ENCODE data around the gene OR6K6.

Gene OR6K6

GRCh38 chr1:158720620-158721019 lies 33.9 kb upstream of the OR6K6 start, which contains the start of gene OR6K3:
Gene OR6K3 (minus strand): TSS chr1:158720720. CDS start chr1:158718115, 2,605 bp downstream.
- no peak within 1 kb of the TSS for H3K4me3 ChIP-seq (ENCODE audit: low read depth, low read length)
- DNase-seq (ENCODE audit: low read depth), result no peak
- no peak for TF ChIP-seq CTCF (conservative IDR thresholded peaks at IDR 0.05; ENCODE audit: low read depth, low read length)

DNA sequence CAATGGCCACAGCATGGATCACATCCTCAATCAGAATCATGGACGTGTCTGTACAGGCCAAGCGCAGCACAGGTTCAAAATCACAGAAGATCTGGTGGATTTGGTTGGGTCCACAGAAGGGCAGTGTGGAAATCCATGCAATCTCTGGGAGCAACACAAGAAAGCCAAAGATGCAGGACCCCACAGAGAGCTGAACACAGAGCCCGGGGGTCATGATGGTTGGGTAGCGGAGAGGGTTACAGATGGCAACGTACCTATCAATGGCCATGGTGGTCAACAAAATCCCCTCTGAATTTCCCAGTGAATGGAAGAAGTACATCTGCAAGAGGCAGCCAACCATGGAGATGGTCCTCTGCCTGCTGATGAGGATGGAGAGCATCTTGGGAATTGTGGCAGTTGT lies 30.1 kb upstream of the OR6K6 start:
- no peak for DNase-seq (ENCODE audit: low read depth)
- TF ChIP-seq CTCF (conservative IDR thresholded peaks at IDR 0.05; ENCODE audit: low read depth, low read length), result no peak

DNA sequence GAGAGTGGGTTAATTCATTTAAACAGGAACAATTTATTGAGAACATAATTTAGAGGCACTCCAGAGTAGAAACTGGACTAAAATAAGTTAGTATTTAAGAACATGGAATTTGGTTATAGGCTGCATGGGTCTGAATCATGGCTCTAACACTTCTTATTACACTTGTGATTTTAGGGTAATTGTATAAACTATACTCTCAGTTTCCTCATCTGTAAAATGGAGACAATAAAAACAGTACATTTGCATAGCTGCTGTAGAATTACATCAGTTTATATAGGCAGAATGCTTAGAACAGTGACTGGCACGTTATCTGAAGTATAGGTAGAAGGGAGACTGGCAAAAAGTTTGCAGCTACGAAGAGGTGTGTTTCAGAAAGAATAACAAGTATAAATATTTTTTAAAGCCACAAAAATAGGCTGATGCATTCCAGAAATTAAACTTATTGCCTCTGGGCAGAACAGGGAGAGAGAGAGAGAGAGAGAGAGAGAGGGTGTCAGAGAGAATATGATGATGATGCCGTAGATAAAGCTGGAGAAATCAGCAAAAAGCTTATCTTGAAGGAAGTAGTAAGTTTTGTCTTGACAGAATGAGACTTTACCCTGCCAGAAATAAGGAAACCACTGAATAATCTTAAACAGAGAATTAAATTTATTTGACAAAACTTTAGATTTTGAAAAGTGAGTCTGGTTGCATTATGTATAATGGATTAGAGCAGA lies 25.9 kb upstream of the OR6K6 start:
- TF ChIP-seq CTCF (conservative IDR thresholded peaks at IDR 0.05; ENCODE audit: low read depth, low read length), result no peak
- no peak overlapping the region for H3K4me3 ChIP-seq (ENCODE audit: low read depth, low read length)
- DNase-seq (ENCODE audit: low read depth), result no peak

More for the DNA sequence above, 30.1 kb upstream of the OR6K6 start:
- H3K4me3 ChIP-seq (ENCODE audit: low read depth, low read length), result no peak overlapping the region

GRCh38 chr1:158730453-158730852 lies 24.1 kb upstream of the OR6K6 start:
- no peak for DNase-seq (ENCODE audit: low read depth)
- H3K4me3 ChIP-seq (ENCODE audit: low read depth, low read length), result no peak overlapping the region
- TF ChIP-seq CTCF (conservative IDR thresholded peaks at IDR 0.05; ENCODE audit: low read depth, low read length), result no peak

GRCh38 chr1:158731707-158732106 lies 22.8 kb upstream of the OR6K6 start:
- H3K4me3 ChIP-seq (ENCODE audit: low read depth, low read length), result no peak overlapping the region
- no peak for DNase-seq (ENCODE audit: low read depth)
- no peak for TF ChIP-seq CTCF (conservative IDR thresholded peaks at IDR 0.05; ENCODE audit: low read depth, low read length)

GRCh38 chr1:158732524-158732923 lies 22.0 kb upstream of the OR6K6 start:
- DNase-seq (ENCODE audit: low read depth), result no peak
- no peak for TF ChIP-seq CTCF (conservative IDR thresholded peaks at IDR 0.05; ENCODE audit: low read depth, low read length)
- H3K4me3 ChIP-seq (ENCODE audit: low read depth, low read length), result no peak overlapping the region

DNA sequence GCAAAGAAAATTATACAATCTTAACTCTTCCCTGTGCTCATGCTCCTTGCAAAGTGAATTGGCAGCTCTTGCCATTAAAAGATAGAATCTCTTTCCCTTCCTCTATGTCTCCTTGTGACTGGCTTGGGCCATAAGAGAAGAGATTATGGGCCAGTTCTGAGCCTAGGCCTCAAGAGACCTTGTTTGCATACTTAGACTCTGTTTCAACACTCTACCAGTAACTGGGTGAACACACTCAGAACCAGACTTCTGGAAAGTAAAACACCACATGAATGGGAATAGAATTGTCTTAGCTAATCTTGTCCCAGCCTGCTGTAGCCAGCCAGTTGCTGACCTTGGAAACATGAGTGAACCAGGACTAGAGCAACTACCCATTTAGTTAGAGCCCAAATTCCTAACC lies 18.7 kb upstream of the OR6K6 start:
- no peak for DNase-seq (ENCODE audit: low read depth)
- no peak for TF ChIP-seq CTCF (conservative IDR thresholded peaks at IDR 0.05; ENCODE audit: low read depth, low read length)
- H3K4me3 ChIP-seq (ENCODE audit: low read depth, low read length), result no peak overlapping the region
